Cardiac fibroblast (primary cell): ENCODE results near the gene DNAJB13.

Experiments
- DNase-seq, 2 donors: peaks; one replicate each; pipeline versions ENCODE4 v3.0.0 to v3.0.0-alpha.2; 2010; ENCODE audit warnings: low read depth in 2 of 2
- H3K4me3 ChIP-seq, 2 donors: replicated peaks in 1 of 2; 1 replicate in 1 of 2; 2 replicates in 1 of 2; pipeline ENCODE4 v1.5.1; 2011; ENCODE audit warnings: low read depth in 2 of 2, low read length in 2 of 2, mild to moderate bottlenecking in 2 of 2, moderate library complexity in 1 of 2
- CTCF ChIP-seq: IDR thresholded peaks from one replicate; pipeline ENCODE4 v1.5.1; 2011; ENCODE audit warnings: low read depth, mild to moderate bottlenecking, low read length, inconsistent platforms

DNAJB13 gene

GRCh38 chr11:73950869-73951710 lies at the start of gene DNAJB13:
Gene DNAJB13 (plus strand): TSS chr11:73951026. CDS start chr11:73951070, 44 bp downstream.
- no peak within 1 kb of the TSS for H3K4me3 ChIP-seq
- peak; percentile 50 to 61 for DNase-seq
- no peak for TF ChIP-seq CTCF

GRCh38 chr11:73902303-73902702 lies 48.5 kb upstream of the DNAJB13 start:
- H3K4me3 ChIP-seq, result no peak overlapping the region
- DNase-seq, result no peak
- TF ChIP-seq CTCF, result no peak

GRCh38 chr11:73907191-73907590 lies 43.6 kb upstream of the DNAJB13 start:
- H3K4me3 ChIP-seq, result no peak overlapping the region

GRCh38 chr11:73912026-73912425 lies 38.8 kb upstream of the DNAJB13 start:
- H3K4me3 ChIP-seq, result no peak overlapping the region
- TF ChIP-seq CTCF, result no peak
- DNase-seq, result no peak

More at GRCh38 chr11:73907191-73907590, 43.6 kb upstream of the DNAJB13 start:
- TF ChIP-seq CTCF, result peak; percentile 23
- DNase-seq, result peak; percentile 21 to 59

GRCh38 chr11:73913472-73913871 lies 37.4 kb upstream of the DNAJB13 start:
- TF ChIP-seq CTCF, result no peak
- no peak for DNase-seq
- no peak overlapping the region for H3K4me3 ChIP-seq

GRCh38 chr11:73914284-73914683 lies 36.5 kb upstream of the DNAJB13 start:
- no peak for TF ChIP-seq CTCF
- no peak for DNase-seq
- H3K4me3 ChIP-seq, result no peak overlapping the region

GRCh38 chr11:73916435-73916834 lies 34.4 kb upstream of the DNAJB13 start:
- TF ChIP-seq CTCF, result no peak
- H3K4me3 ChIP-seq, result no peak overlapping the region
- peak in 1 of 2 donors; percentile 15 for DNase-seq
